D721Med (cell line): ENCODE data around the gene ST3GAL5.
"Not testable (repeated sequence)": the region's sequence is repeated elsewhere in the genome, so short reads cannot be mapped to it uniquely, and the experiment has no call there.

Source experiments
- DNase-seq: peaks from one replicate; pipeline ENCODE4 v3.0.0; 2011; ENCODE audit warnings: low spot score; ENCODE audit not compliant: insufficient read length
- FAIRE-seq: peaks from 2 replicates; lab custom pipeline; 2011; peaks lifted over from hg19 to GRCh38; lab: Jason Lieb, UNC
- CTCF ChIP-seq: IDR thresholded peaks from 2 replicates; pipeline ENCODE4 v1.5.1; 2012; ENCODE audit warnings: mild to moderate bottlenecking, control low read depth; ENCODE audit not compliant: insufficient read depth; ENCODE audit errors: missing control alignments

ST3GAL5 gene

GRCh38 chr2:85901155-85901554 is 12.4 kb upstream of the ST3GAL5 start:
- no peak for DNase-seq
- TF ChIP-seq CTCF = no peak
- no peak for FAIRE-seq

GRCh38 chr2:85900366-85900765 is 11.6 kb upstream of the ST3GAL5 start:
- TF ChIP-seq CTCF = no peak
- no peak for DNase-seq
- no peak for FAIRE-seq

GRCh38 chr2:85899849-85900248 is 11.1 kb upstream of the ST3GAL5 start:
- DNase-seq (no peak), FAIRE-seq (no peak)
- TF ChIP-seq CTCF = no peak

- no peak for TF ChIP-seq CTCF
- FAIRE-seq = no peak
- DNase-seq = no peak
Observed at GRCh38 chr2:85899284-85899683, 10.5 kb upstream of the ST3GAL5 start.

GRCh38 chr2:85898881-85899280 is 10.1 kb upstream of the ST3GAL5 start:
- DNase-seq = no peak
- no peak for TF ChIP-seq CTCF
- FAIRE-seq = no peak

GRCh38 chr2:85894554-85895278 is 5.9 kb upstream of the ST3GAL5 start:
- not testable (repeated sequence) for FAIRE-seq, DNase-seq

- no peak for TF ChIP-seq CTCF
- FAIRE-seq = no peak
Observed at GRCh38 chr2:85893428-85894258, 4.9 kb upstream of the ST3GAL5 start.

More at GRCh38 chr2:85893428-85894258, 4.9 kb upstream of the ST3GAL5 start:
- no peak for DNase-seq
